Activated CD8-positive, alpha-beta memory T cell treated with anti-CD3 and anti-CD28 coated beads, Interleukin-2, amount 50 U/mL, for 24 hours (primary cell): Measurements from ENCODE around the gene KPNA3.

Source experiments
- DNase-seq: peaks from one replicate; pipeline ENCODE4 v3.0.0-alpha.2; 2020; ENCODE audit errors: extremely low read depth

Gene KPNA3

DNA sequence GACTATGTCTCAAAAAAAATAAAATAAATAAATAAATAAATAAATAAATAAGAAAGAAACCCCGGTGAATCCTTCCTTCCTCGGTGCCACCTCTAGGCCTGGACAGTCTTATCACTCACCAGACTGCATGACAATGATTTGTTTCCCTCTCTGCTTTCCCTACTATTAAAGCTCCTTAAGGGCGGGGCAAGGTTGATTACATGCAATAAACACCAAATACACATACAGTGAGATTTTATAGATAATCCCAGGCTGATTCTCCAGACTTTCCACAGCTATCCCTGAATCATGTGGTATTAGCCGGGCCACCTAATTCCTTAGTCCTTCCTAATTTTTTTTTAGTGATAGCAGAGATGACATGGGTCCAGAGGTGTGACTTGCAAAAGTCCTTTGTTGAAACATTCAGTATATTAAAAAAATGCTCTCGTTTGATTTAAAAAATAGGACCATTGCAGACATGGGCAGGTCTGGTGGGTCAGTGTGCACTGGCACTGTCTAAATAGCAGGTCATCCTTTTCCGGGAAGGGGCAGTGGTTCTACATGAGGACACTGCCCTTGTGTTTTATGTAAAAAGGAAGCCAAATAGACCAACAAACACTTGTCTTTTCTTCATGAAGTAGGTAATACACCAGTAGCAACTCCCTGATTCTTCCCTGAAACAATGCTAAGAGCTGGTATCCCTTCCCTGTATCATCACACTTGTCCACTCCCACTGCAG, 115.7 kb downstream of the KPNA3 start:
- no peak for DNase-seq

DNA sequence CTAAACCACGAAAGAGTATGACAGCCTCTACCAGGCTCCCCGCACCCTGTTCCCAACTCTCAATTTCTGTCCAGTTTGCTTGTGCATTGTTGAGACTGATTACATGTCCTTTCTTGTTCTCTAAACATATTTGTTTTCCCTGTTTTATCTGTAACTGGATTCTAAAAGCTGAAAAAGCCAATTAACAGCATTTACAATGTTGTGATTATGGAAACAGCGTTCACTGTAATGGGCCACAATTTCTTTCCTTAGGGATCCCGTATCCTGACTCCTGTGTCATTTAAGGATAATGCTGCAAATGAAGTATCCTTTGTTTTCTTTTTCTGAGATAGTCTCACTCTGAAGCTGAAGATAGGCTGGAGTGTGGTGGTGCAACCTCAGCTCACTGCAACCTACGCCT, 121.7 kb downstream of the KPNA3 start:
- DNase-seq = no peak

DNA sequence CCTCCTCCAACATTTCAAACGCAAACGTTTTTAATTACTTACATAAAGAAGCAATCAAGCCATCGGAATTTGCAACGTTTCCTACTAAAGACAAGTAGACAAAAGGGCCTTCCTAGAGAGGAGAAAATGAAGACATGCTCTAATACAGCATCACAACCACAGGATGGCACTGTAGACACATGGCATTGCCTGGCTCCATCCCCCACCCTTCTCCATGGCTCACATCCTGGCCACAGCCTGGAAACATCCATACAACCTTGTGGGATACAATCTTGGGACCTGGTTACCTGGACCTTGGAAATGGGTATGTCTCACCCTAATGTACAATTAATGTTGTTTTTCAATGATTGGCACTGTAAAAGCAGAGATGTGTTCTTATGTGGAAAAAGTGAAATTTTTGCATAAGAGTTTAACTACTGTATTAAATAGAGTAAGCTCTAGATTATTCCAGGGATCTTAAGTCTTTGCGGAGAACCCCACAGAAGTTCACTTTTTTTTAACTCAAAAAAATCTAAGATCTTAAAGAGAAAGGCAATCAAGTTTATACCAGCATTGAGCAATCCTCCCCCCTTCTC, 122.7 kb downstream of the KPNA3 start:
- no peak for DNase-seq

DNA sequence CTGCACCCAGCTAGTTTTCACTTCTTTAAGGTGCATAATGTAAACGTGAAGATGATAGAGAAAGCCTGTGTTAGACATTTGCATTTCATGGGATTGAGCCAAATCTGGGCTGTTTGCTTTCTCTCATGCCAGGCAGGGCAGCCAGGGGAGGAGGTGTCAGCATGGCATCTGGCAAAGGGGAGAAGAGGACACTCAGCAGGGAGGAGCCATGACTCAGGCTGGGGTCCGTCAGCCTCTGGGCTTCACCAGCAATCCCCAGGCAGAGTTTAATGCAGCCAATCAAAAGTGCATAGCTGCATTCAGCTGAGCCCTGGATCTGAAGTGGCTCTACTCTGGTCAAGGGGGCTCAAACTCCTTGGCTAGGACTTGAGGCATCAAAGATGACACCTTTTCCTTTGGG, 124.7 kb downstream of the KPNA3 start:
- DNase-seq = no peak

DNA sequence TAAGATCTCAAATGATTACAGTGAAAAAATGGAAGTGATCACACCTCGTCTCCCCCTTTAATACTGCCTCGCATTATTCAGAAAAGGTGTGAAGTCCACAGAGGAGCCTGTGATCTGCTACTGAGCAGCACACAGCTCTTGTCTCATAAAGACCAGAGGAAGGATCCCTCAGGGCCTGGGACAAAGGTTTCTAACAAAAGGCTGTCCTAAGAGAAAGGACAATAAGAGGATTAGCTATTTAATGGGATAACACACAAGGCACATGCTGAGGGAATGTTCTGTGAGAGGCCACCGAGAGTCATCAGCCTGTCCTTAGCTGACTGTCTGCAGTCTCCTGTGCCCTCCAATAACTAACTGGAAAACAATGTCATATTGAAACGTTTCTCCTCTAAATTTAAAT, 127.9 kb downstream of the KPNA3 start:
- no peak for DNase-seq

DNA sequence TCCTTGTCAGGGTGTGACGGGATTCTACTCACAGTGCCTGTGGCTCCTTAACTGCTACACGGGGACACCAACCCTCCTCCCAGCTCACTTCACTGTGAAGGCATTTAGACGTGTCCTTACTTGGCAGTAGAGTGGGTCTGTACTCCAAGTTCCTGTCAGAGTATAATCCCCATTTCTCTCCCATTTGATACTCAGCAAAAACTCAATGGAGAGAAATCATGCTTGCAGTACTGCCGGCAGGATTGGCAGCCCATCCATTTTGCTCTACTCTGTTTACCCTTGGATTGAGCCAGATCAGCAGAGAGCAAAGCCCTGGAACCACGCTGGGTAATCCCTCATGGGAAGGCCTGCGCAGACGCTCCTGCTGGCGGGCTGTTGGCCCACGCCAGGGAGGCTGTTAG, 135.2 kb downstream of the KPNA3 start:
- DNase-seq = no peak

DNA sequence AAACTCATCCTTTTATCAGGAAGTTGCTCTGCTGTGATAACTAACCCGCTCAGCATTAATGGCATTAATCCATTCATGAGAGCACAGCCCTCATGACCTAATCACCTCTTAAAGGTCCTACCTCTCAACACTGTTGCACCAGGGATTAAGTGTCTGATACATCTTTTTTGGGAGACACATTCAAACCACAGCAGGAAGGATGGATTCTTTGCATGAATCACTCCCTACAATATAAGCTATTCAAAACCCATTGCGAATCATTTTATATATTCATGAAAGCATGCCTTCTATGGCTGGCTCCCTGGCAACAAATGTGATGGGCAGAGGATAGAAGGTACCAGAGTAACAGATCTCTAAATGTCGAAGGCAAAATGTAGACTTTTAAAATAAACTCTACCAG, 136.6 kb downstream of the KPNA3 start:
- DNase-seq = no peak

DNA sequence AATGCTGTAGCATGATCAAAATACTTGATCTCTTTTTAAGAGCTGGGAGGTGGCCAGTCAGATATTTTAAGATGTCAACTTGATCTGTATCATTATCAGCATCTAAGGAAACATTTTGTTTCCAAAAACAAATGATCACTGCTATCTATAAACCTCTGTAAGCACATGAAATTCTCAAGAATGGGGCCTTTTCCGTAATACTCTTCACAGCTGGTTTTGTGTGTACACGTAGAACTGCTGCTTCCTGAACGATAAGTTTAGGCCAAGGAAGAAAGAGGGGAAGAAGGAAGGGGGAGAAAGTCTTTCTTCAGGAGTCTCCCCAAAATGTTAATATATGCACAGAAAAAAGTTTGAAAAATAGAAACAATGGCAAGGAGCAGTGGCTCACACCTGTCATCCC, 138.5 kb downstream of the KPNA3 start:
- no peak for DNase-seq

DNA sequence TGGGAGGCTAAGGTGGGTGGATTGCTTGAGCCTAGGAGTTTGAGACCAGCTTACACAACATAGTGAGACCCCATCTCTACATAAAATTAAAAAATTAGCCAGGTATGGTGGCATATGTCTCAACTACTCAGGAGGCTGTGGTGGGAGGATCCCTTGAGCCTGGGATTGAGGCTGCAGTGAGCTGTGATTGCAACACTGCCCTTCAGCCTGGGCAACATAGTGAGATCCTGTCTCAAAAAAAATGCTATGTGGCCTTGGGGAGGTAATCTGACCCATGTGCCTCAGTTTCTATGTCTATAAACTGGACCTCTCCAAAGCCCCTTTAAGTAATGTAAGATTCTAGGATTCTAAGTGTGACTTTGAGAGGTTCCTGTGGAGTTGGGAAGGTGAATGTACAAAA, 139.0 kb downstream of the KPNA3 start:
- no peak for DNase-seq

DNA sequence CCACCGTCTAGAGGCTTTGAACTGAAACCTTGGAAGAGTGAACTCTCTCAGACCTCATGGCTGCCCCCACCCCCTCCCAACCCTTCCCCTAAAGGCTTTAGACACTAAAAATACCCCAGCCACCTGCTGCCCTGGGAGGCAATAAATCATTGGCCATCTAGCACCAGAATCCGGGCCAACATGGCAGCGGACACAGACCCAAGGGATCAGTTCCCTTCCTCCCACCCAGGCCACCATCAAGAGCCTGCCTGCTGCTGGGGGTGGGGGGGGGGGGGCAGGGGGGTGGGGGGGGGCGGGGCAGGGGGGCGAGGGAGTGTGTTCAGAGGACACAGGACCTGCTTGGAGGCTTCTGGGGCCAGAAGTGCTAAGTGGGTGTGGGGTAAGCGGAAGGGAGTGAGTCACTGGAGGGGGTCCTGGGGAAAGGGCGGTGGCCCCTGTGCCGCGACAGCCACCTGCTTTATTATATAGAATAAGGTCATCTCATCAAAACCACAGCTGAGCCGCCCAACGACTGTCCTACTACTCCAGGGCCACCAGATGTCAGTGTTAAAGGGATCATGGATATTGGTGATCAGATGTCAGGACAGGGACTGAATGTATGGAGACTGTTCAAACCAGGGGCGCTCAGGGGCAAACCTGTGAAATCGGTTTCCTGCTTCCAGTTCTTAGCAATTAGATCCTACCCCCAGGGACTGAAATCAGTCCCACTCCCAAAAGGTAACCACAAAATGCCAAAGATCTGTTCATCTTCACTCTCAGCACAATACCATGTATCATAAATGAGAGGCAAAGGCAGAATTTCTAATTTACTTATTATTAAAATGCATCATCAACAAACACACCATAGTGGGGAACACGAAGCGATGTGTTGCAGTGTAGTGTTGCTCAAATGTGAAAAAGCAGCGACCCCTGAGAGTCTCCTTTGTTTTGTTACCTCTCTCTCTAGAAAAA, 139.9 kb downstream of the KPNA3 start:
- DNase-seq = no peak

DNA sequence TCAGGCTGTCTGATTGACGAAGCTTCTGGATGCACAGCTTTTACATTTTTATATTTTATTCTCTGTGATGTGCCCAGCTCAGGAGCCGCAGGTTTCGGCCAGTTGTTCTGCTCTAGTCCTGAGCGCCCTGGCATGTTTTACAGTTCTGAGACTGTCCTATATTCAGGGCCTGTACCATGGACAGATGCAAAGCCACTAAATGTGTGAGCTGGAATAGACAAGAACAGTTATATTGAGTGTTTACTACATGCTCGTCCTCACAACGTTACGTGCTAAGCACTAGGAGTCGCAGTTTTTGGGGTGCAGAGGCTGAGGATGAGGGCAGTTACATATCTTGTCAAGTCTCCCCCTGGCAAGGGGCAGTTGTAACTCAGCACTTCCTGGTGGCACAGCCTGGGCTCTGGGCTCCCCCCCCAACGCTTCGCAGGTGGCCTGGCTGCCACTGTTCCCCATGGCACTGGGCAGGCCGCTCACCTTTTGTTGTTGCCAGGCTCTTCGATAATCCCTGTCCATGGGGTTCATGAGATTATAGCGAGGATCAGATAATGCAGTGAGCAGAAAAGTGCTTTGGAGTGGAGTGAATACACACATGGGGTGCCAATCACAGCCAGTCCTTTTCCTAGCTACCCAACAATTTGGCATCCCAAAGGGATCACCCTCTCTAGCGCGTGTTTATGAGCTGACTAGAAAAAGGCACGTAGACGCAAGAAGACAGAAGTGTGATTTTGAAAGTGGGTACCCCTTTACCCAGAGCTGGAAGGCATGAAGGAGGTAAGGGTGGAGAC, 140.7 kb downstream of the KPNA3 start:
- DNase-seq = no peak

DNA sequence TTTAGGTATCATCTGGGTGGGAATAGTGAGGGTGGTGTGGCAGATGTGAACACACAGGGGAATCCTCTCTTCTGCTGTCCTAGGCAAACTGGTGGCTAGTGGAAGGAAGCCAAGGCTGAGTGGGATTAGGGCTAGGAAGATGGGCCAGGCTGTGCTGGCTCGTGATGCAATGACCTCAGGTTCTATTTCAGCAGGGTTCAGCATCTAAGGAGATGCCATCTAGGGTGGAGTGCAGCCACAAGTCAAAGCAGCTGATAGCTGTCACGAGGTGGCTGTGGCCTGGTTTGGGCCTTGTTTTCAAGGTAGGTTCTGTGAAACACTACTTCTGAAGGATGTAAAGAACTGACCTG, 142.5 kb downstream of the KPNA3 start:
- DNase-seq = no peak
